IMR-90 (cell line): ENCODE results near the gene ARMS2. TPM values are rescaled to one million over a fixed set of nuclear protein-coding genes. Genes with fewer than 3 reads are reported as not detected.

Experiments
- ATAC-seq: fragments of 200-7000 bp; cut with Tn5 transposase; 2 replicates; pipeline ENCODE4 v1.9.1; 2020; ENCODE audit warnings: low read depth, mild to moderate bottlenecking, moderate library complexity
- BruUV-seq: library from RNA; stranded (reverse); fragments of 400-500 nt; replicated peaks from 2 replicates; lab custom pipeline; 2021; lab: Mats Ljungman, UMichigan
- CTCF ChIA-PET: fragments of 300-600 bp; formaldehyde crosslinking; extraction: SDS; loops from one replicate; lab custom pipeline; 2021; ENCODE audit warnings: antibody characterized with exemption; lab: Yijun Ruan, JAX
- POLR2A ChIA-PET: fragments of 300-600 bp; sonication (Branson Sonifier 250); formaldehyde crosslinking; loops from one replicate; lab custom pipeline; 2022; ENCODE audit warnings: antibody characterized with exemption; ENCODE audit not compliant: unreplicated experiment; lab: Charles Lee
- DNase-seq: peaks from one replicate; pipeline ENCODE4 v3.0.0; 2013
- H2AFZ ChIP-seq: replicated peaks from 2 replicates; pipeline ENCODE3; 2013; ENCODE audit warnings: low read length, mild to moderate bottlenecking; ENCODE audit not compliant: poor library complexity
- H2AK5ac ChIP-seq: 2 replicates; pipeline ENCODE4 v1.6.1; 2013; ENCODE audit warnings: low read depth, low read length, inconsistent platforms
- H2AK9ac ChIP-seq: replicated peaks from 2 replicates; pipeline ENCODE3; 2013; ENCODE audit warnings: mild to moderate bottlenecking, low read depth, low read length, moderate library complexity; ENCODE audit not compliant: poor library complexity
- H2BK120ac ChIP-seq: 2 replicates; pipeline ENCODE4 v1.6.1; 2013; ENCODE audit warnings: low read depth, low read length, inconsistent platforms
- H2BK15ac ChIP-seq: 3 replicates; pipeline ENCODE4 v1.6.1; 2013; ENCODE audit warnings: low read depth, low read length, inconsistent platforms
- H2BK20ac ChIP-seq: 2 replicates; pipeline ENCODE4 v1.6.1; 2013; ENCODE audit warnings: low read depth, mild to moderate bottlenecking, inconsistent platforms, low read length, moderate library complexity
- H2BK5ac ChIP-seq: 2 replicates; pipeline ENCODE4 v1.6.1; 2013; ENCODE audit warnings: mild to moderate bottlenecking, low read depth, low read length, inconsistent platforms; ENCODE audit not compliant: poor library complexity, severe bottlenecking
- H3K14ac ChIP-seq: replicated peaks from 2 replicates; pipeline ENCODE4 v1.6.1; 2013; ENCODE audit warnings: low read depth, low read length, inconsistent platforms
- H3K18ac ChIP-seq: 2 replicates; pipeline ENCODE4 v1.6.1; 2013; ENCODE audit warnings: low read depth, low read length, control low read depth
- H3K23ac ChIP-seq: 2 replicates; pipeline ENCODE4 v1.6.1; 2013; ENCODE audit warnings: low read depth, low read length, inconsistent platforms
- H3K27ac ChIP-seq: 2 replicates; pipeline ENCODE4 v1.5.1; 2013; ENCODE audit warnings: mild to moderate bottlenecking, control low read depth, low read length; ENCODE audit not compliant: insufficient read depth
- H3K27me3 ChIP-seq: 2 replicates; pipeline ENCODE4 v1.6.1; 2013; ENCODE audit warnings: low read length; ENCODE audit not compliant: control insufficient read depth, insufficient read depth
- H3K36me3 ChIP-seq: 2 replicates; pipeline ENCODE4 v1.6.1; 2013; ENCODE audit warnings: low read length, mixed read lengths; ENCODE audit not compliant: control insufficient read depth, insufficient read depth
- H3K4ac ChIP-seq: 2 replicates; pipeline ENCODE4 v1.6.1; 2013; ENCODE audit warnings: low read depth, low read length, inconsistent platforms
- H3K4me1 ChIP-seq: 2 replicates; pipeline ENCODE4 v1.6.1; 2013; ENCODE audit warnings: low read length, mixed read lengths; ENCODE audit not compliant: control insufficient read depth, insufficient read depth
- H3K4me2 ChIP-seq: 2 replicates; pipeline ENCODE4 v1.6.1; 2013; ENCODE audit warnings: low read depth, mild to moderate bottlenecking, control low read depth, low read length, moderate library complexity
- H3K4me3 ChIP-seq: 2 replicates; pipeline ENCODE4 v1.5.1; 2013; ENCODE audit warnings: low read depth, mild to moderate bottlenecking, control low read depth, low read length, moderate library complexity; ENCODE audit not compliant: insufficient read depth
- H3K56ac ChIP-seq: 2 replicates; pipeline ENCODE4 v1.6.1; 2013; ENCODE audit warnings: low read length, inconsistent platforms; ENCODE audit not compliant: insufficient read depth; ENCODE audit errors: extremely low read depth
- H3K79me1 ChIP-seq, 2 experiments: 2 replicates each; pipeline ENCODE4 v1.6.1; 2013; ENCODE audit warnings: low read length in 2 of 2, inconsistent platforms in 1 of 2, low read depth in 1 of 2
- H3K9ac ChIP-seq: 2 replicates; pipeline ENCODE4 v1.6.1; 2013; ENCODE audit warnings: low read depth, low read length, control low read depth
- H3K9me1 ChIP-seq: 2 replicates; pipeline ENCODE4 v1.6.1; 2013; ENCODE audit warnings: low read length, inconsistent platforms; ENCODE audit not compliant: insufficient read depth
- H3K9me3 ChIP-seq: 2 replicates; pipeline ENCODE4 v1.6.1; 2013; ENCODE audit warnings: low read length; ENCODE audit not compliant: control insufficient read depth, insufficient read depth
- H4K20me1 ChIP-seq: 2 replicates; pipeline ENCODE4 v1.6.1; 2013; ENCODE audit warnings: low read length, inconsistent platforms; ENCODE audit not compliant: insufficient read depth
- H4K5ac ChIP-seq: 2 replicates; pipeline ENCODE4 v1.6.1; 2013; ENCODE audit warnings: mild to moderate bottlenecking, low read depth, low read length, control low read depth
- H4K8ac ChIP-seq, 2 experiments: 2 replicates each; pipeline ENCODE4 v1.6.1; 2013; ENCODE audit warnings: low read depth in 2 of 2, low read length in 2 of 2, control low read depth in 1 of 2, inconsistent platforms in 1 of 2
- H4K91ac ChIP-seq: 2 replicates; pipeline ENCODE4 v1.6.1; 2013; ENCODE audit warnings: low read depth, low read length, inconsistent platforms; ENCODE audit not compliant: insufficient read depth
- CHD1 ChIP-seq: IDR thresholded peaks from 2 replicates; pipeline ENCODE4 v1.6.1; 2012; ENCODE audit warnings: low read depth, low read length, improper control_type of control experiment
- MAZ ChIP-seq: IDR thresholded peaks from 2 replicates; pipeline ENCODE4 v1.6.1; 2012; ENCODE audit warnings: low read depth, mild to moderate bottlenecking, low read length, improper control_type of control experiment, moderate library complexity, borderline replicate concordance
- NFE2L2 ChIP-seq: fragments of 150-350 bp; IDR thresholded peaks from 2 replicates; pipeline ENCODE4 v1.6.1; 2016; ENCODE audit warnings: low read depth, mild to moderate bottlenecking, low read length
- RAD21 ChIP-seq: IDR thresholded peaks from 2 replicates; pipeline ENCODE4 v1.6.1; 2012; ENCODE audit warnings: low read length, improper control_type of control experiment
- RFX5 ChIP-seq: IDR thresholded peaks from 2 replicates; pipeline ENCODE4 v1.8.0; 2012; ENCODE audit warnings: low read depth, mild to moderate bottlenecking, low read length, moderate library complexity
- WGBS, 2 experiments: methylation state at CpG; one replicate each; pipeline versions ENCODE4 v1.1.5 to v1.1.7; 2013; ENCODE audit warnings: missing lambda C conversion rate in 2 of 2; ENCODE audit not compliant: insufficient read length in 1 of 2; ENCODE audit errors: extremely low coverage in 2 of 2; 5-methylcytosine and 5-hydroxymethylcytosine counted together
- dilution Hi-C: fragments of 300-500 bp; cut with HindIII; formaldehyde crosslinking; loops from one replicate; pipeline ENCODE4 v1.14.3; 2018; ENCODE audit warnings: low sequenced_read_pairs; ENCODE audit not compliant: unreplicated experiment
- in situ Hi-C: fragments of 300-500 bp; cut with MboI; formaldehyde crosslinking; loops from 3 replicates; pipeline ENCODE4 v1.14.3; 2019; ENCODE audit warnings: low sequenced_read_pairs, inconsistent platforms, mixed read lengths
- intact Hi-C: fragments of 100-400 bp; cut with micrococcal nuclease; formaldehyde crosslinking; loops from 2 replicates; pipeline ENCODE4 v1.10.0; 2022
- polyA plus RNA-seq, 3 experiments: library from polyadenylated mRNA; depleted of rRNA; stranded (reverse); fragments of >200 nt; gene quantifications; 2 replicates each; pipeline ENCODE4 v1.2.3, GENCODE V29; 2012; ENCODE audit warnings: low replicate concordance in 1 of 3
- total RNA-seq: library from RNA; depleted of rRNA; stranded (reverse); fragments of >200 nt; gene quantifications from 2 replicates; pipeline ENCODE4 v1.2.3, GENCODE V29; 2012

ARMS2 gene
- total and polyA plus RNA-seq, 2 of the 4 experiments (the other 2 are of a cell fraction): not detected

DNA sequence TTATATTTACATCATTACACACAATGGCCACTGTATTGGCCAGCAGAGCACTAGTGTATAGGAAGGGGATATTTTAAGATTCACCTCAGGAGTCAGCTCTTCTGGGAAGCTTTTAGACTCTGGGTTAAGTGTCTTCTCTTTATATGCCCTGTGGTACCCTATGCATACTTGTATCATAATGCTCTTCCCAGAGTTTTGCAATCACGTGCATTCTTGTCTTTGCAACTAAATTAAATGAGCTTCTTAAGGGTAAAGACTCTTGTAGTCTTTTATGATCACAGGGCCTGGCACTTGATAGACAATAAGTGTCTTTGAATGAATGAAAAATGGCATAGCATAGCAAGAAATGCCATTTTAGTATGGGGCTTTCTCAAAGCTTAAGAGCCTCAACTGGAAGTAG lies 35.4 kb upstream of the ARMS2 start:
- H3K23ac ChIP-seq: no peak overlapping the region
- H3K36me3 ChIP-seq: peaks cover 2% of the 10 kb centered on the region; the same call in 1 of the 2 replicates
- H3K79me1 ChIP-seq: no peaks in the 10 kb centered on the region
- TF ChIP-seq MAZ (no peak), RFX5 (no peak), NFE2L2 (no peak), RAD21 (no peak), CHD1 (no peak)
- H3K27me3 ChIP-seq: no peaks in the 10 kb centered on the region
- no peak overlapping the region for H4K5ac ChIP-seq
- in situ Hi-C loops (no loop called here), intact Hi-C loops (no loop called here), dilution Hi-C loops (no loop called here)
- WGBS, 2 experiments: no CpG with 5 or more reads among the region's 1 CpG
- H3K14ac ChIP-seq: no peak overlapping the region
- ATAC-seq (peak; percentile 38; the same call in 1 of the 2 replicates), DNase-seq (no peak)
- no peak overlapping the region for H3K9ac ChIP-seq
- no peak overlapping the region for H2AFZ ChIP-seq
- no peak overlapping the region for H3K56ac ChIP-seq
- H3K27ac ChIP-seq: no peak overlapping the region
- H2AK5ac ChIP-seq: no peak overlapping the region
- POLR2A ChIA-PET: no interaction called here
- H2BK20ac ChIP-seq: no peak overlapping the region
- no peak overlapping the region for H3K4me3 ChIP-seq
- no peak overlapping the region for H4K8ac ChIP-seq
- no peaks in the 10 kb centered on the region for H3K9me3 ChIP-seq
- H3K4me2 ChIP-seq: peak overlapping the region; percentile 15; the same call in 1 of the 2 replicates
- no peak overlapping the region for H2BK15ac ChIP-seq
- no peak overlapping the region for H3K18ac ChIP-seq
- no peak overlapping the region for H2BK5ac ChIP-seq
- no peak overlapping the region for H2AK9ac ChIP-seq
- no peaks in the 10 kb centered on the region for H4K20me1 ChIP-seq
- BruUV-seq: no TSS peak
- H3K9me1 ChIP-seq: peaks cover 5% of the 10 kb centered on the region
- CTCF ChIA-PET: interaction anchor here (0.7 to 2.0 kb wide), 4 partner anchors 11 to 76 kb away, joined by 3 to 5 read pairs (median 4); no protein-coding TSS in a partner anchor
- no peak overlapping the region for H4K91ac ChIP-seq
- H3K4ac ChIP-seq: no peak overlapping the region
- H3K4me1 ChIP-seq: peaks cover 4% of the 10 kb centered on the region
- H2BK120ac ChIP-seq: no peak overlapping the region
